A204.1 (cell line): ENCODE data around the gene SEZ6.
"Not testable (repeated sequence)": the region's sequence is repeated elsewhere in the genome, so short reads cannot be mapped to it uniquely, and the experiment has no call there.

ENCODE experiments used
- FAIRE-seq: peaks from 2 replicates; lab custom pipeline; 2012; peaks lifted over from hg19 to GRCh38; lab: Jason Lieb, UNC

SEZ6 gene

DNA sequence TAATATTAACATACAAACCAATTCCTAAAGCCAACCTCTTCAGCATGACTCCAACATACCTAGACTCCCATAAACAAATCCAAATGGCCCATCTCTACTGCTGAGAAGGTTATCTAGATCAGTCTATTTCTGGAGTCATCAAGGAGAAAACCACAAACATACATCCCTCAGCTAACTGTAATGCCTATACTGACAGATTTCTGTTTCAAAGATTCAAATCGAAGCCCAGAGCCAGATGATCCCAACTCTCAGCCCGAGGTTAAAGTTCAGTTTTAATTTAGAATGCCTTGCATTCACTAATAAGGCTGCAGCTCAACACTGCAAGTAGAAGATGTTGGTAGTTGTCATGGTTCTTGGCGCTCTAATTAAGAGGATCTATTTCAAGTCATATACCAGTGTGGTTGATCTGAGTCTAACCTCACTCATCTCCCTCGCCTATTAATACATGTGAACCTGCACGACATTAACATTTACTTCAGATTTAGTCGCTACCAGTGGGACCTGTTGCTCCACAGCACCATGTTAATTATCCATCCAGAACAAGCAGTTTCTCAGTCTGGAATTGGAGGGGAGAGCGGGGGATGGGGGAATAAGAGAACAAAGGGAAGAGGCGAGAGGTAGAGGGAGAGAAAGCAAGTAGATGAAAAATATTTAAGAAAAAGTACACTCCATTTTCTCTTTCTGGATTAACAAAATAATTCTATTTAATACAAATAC lies 69.9 kb downstream of the SEZ6 start:
- FAIRE-seq = no peak

DNA sequence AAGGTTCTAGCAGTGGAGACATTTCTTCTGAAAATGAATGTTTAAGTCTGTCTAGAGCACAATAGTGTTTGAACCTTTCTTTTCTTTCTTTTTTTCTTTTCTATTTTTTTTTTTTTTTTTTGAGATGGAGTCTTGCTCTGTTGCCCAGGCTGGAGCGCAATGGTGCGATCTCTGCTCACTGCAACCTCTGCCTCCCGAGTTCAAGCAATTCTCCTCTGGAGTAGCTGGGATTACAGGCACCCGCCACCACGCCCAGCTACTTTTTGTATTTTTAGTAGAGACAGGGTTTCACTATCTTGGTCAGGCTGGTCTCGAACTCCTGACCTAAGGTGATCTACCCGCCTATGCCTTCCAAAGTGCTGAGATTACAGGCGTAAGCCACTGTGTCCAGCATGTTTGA lies 71.3 kb downstream of the SEZ6 start:
- not testable (repeated sequence) for FAIRE-seq

DNA sequence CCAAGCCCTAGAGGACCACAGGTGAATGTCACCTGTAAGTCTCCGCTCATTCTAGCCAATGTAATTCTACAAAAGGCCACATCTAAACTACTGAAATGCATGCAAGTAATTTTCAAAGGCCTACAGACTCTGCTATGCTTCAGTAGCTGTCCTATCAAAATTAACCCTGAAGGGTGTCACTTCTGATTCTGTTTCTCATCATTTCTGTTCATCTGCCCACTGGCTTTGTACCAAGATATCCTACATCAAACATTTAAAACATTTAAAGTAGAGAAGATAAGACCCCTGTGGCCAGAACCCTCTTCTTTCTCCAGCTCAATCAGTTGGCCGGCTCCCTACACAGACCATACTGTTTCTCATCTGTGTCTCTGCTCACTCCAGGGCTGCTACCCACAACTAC lies 76.0 kb downstream of the SEZ6 start:
- no peak for FAIRE-seq

DNA sequence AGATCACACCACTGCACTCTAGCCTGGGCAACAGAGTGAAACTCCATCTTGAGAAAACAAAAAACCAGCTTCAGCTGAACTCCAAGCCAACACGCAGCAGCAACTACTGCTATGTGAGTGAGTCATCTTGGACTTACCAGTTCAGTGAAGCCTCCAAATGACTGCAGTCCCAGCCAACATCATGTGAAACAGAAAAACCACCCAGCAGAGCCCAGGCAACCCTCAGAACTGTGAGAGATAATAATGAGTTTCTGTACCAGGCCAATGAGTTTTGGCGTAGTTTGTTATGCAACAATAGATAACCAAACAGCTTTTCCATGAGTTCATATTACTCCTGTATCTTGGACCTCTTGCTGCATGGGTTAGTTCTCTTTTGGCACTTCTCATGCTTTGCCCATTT lies 77.8 kb downstream of the SEZ6 start:
- no peak for FAIRE-seq

DNA sequence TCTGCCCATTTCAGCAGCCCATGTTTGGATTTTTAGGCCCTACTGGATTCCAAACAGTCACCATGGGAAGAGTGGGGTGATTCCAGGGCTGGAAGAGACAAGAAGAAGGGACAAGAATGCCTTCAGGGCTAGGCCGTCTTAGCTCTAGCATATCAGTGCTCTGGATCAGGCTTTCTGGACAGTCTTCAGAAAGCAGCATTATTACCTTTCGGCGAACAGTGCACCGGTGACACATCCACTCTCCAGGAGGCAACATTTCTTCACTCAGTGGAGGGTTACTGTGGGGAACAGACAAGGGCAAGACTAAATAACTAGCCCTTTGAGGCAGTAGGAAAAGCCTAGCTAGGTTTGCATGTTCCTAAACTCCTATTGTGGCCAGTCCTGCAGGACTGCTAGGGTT lies 79.0 kb downstream of the SEZ6 start:
- no peak for FAIRE-seq

DNA sequence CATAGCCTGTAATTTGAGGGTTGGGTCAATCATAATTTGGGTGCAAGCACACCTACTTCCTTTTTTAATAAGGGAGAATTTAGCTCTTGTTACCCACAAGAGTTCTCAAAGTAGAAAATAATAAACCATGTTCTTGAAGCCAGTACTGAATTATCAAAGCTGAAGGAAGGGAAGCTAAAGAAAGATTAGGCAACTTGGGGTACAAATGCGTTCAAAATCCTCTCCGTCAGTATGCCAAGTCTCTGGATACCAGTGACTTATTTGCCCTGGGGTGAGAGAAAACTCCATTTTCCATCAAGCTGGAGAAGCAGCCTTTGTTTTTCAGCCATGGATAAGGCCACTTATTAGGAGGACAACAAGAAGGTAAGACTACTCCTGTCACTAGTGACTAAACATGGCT lies 79.5 kb downstream of the SEZ6 start:
- FAIRE-seq = no peak

DNA sequence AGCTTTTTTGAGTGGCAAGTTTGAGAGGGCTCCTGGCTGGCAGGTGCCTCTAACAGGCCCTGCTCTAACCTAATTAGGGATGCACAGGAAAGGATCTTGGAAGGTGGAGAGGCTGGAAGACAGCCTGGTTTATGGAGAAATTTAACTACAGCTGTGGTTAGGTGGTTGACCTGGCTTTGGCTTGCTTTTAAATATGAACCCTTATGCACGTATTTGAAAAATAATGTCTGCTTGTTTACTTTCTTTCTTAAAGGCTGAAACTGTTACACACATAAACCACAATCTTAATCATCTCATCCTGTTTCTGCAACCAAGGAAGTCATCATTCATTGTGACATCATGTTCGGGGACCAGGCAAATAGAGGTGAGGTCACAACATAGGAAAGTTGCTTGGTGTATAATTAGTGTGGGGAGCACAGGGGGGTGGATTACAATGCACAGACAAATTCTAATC lies 79.9 kb downstream of the SEZ6 start:
- FAIRE-seq = no peak

DNA sequence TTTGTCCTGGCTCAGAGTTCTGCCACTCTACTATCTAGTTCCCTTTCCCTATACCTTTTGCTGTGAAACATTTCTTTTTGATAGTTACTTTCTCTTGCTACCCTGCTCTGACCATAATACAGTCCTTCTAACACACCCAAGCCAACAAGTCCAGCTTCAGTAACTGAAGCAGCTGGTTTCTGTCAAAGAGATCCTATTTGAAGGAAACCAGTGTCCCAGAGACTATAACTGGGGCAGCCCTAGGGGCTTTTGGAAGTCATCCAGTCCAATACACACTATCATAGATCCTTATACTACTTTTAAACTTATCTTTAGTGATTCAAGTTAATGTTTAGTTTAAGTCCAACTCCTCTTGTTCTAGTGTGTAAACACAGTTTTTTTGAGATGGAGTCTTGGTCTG lies 85.6 kb downstream of the SEZ6 start:
- FAIRE-seq = no peak

DNA sequence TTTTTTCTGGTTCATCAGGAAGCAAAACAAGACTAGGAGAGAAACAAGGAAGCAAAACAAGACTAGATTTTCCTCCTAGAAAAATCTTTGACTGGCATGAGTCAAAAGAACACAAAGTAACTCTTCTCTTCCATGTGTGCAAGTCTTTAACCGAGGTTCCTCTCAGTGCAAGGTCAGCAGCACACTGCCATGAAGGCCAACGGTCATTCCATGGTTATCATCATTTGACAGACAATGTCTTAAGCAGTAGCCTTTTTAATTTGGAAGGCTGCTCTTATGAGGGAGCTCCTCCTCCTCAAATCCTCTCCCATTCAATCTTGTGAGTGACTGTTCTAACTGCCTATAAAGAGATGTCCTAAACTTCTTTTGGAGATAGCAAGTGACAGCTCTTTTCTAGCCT lies 87.5 kb downstream of the SEZ6 start:
- FAIRE-seq = no peak

DNA sequence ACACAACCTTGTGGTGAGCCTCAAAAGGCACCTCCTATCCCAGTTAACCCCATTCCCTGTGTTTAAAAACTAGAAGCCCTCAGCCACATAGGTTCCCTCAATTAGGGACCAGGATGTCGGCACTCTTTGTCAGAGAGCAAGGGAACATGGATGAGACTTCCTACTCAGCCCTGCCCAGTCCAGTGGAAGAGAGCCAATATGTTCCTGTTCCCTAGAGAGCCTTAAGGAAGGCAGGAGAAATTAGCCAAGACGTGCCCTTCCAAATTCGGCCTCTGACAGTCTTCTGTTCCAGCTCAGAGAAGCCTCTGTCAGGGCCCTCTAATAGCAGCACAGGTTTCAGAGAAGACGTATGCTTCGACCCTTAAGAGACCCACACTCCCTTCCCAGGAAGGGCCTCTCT lies 88.4 kb downstream of the SEZ6 start:
- no peak for FAIRE-seq

DNA sequence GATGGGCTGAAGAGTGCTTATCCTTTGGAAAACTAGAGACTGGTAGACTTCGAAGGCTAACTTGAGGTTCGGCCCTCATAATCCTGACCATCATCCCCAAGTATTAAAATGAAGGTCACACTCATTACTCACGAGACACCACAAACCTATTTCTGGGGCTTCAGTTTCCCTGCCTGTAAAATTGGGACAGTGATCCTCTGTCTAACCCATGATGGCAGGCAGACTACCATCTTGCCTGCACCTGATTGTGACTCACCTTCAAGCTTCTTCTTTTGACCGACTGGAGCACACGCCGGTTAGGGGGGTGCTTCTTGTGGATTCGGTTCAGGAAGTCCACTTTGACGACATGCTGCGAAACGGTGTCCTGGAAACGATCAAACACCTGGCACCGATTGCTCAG lies 88.8 kb downstream of the SEZ6 start:
- no peak for FAIRE-seq

DNA sequence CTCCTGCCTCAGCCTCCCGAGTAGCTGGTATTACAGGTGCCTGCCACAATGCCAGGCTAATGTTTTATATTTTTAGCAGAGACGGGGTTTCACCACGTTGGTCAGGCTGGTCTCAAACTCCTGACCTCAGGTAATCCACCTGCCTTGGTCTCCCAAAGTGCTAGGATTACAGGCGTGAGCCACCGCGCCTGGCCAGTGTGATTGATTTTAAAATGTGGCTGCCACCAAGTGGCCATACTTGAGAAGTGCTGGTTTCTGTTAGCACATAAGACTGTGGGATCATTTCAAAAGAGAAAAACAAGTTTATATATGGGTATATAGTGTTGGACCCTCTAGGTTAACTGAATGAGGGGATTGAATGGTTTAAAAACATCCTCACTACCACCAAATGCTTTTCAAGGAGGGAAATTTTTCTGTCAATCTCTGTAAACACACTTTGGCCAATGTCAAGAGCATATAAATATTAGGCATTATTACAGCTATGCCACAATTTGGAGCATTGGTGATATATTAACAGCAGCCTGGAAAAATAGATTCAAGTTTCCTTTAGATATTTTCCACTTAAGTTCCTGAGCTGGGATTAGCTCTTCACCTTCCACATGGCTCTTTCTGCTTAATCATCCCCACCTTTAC lies 89.4 kb downstream of the SEZ6 start:
- FAIRE-seq = no peak

DNA sequence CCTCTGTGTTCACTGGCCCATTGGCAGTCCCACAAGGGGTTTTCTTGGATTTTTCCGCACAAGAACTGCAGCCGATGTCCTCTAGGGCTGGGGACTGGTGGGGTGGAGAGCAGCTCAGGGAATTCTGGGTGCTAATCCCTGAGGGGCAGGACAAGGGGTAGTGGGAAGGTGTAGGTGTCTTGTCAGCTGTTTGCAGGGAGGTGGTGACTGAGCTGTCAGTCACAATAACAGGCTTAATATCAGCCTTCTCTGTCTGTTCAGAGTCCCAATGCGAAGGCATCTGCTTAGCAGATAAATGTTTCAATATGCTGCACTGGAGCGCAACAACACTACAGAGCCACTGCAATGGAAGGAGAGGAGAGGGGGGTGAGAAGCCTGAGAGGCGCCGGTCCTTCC lies 92.9 kb downstream of the SEZ6 start:
- FAIRE-seq = no peak

DNA sequence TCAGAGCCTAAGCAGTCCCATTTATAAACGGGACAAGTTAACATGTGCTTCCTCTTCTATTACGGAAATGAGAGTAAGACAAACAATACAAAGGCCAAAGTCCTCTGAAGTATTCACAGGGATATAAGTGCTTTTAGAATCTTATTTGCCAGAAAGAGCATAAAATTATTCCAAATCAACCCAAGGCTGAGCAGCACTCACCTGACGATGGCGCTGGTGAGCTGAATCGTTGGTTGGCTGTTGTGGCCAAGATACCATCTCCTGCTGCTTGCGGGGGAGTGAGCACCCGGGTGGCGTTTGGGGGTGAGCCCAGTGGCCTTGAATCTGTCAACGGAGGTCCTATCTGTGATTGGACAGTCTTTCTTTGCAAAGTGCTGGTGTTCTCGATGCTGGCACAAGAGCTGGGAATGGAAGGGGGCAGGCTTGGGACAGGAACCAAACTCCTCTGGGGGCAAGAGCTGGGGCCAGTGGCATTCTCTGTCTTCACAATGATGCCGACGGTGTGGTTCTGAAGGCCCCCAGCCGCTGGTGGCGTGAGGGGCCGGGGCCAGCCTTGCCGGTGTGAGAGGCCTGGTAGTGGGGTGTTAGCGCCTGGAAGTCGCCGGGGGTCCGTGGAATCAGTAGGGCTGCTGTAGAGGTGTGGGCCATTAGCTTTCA lies 93.4 kb downstream of the SEZ6 start:
- FAIRE-seq = no peak

DNA sequence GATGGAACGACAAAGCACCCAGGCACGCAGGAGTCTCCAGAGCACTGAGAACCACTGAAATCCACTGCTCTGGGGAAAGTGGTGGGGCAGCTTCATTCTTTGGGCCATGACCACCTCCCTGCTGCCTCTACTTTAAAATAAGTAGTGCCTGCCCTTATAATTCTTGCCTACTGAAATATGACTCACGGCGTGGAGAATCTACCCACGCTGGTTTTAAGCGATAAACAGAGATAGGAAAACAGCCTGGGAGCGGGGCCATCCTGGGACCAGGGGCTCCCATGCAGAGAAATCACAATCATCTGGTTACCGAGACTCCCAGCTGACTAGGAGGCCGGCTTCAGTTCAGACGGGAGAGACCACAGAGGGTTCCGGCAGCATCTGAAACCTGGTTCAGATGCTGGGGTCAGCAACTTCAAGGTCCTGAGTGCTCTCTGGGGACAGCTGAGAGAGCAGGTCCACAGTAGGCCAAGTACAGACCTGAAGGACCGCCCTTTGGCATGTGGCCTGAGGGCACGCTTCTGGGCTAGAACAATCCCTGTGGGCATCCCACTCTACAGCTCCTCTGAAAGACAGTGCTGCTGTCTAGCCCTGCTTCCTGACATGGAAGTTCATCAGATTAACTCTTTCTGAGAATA lies 94.3 kb downstream of the SEZ6 start:
- FAIRE-seq = no peak

DNA sequence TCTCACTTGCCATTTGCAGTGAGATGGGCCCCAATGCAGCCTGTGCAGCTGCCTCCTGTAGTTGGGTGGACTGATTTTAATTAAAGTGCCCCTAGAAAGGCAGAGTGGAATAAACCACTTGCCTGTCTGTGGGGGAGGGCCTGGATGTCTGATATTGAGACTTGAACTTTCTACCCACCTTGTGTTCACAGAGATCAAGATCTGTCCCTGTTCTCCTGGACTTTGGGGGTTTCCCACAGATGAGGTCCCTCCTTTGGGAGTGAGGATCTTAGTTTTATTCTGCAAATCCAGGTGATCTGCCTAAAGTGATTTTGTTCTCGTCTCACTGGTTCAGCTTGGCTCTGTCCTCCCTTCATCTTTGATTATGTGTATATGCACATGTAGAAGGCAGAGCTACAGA lies 95.3 kb downstream of the SEZ6 start:
- FAIRE-seq = no peak

DNA sequence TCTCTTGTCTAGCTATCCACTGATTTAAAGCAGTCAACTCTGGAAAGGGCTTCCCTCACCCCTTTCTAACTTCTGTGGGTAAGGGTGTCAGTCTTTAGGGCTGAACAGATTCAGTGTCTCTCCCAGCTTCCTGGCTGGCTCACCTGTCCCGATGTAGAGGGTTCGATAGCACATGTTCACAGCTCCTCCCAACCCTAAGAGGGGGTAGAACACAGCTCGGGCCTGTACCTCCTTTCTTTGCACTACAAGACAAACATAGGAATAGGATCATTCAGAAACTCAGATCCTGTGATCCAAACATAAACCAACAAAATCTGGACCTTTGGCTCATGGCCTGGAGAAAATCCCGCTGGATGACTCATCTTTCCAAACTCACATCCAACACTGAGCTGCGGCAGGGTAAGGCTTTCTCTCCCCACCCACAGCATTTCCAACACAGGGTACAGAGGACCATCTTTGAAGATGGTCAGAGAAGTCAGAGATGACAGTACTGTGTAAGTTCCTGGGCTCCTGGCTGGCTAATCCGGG lies 97.1 kb downstream of the SEZ6 start:
- no peak for FAIRE-seq

DNA sequence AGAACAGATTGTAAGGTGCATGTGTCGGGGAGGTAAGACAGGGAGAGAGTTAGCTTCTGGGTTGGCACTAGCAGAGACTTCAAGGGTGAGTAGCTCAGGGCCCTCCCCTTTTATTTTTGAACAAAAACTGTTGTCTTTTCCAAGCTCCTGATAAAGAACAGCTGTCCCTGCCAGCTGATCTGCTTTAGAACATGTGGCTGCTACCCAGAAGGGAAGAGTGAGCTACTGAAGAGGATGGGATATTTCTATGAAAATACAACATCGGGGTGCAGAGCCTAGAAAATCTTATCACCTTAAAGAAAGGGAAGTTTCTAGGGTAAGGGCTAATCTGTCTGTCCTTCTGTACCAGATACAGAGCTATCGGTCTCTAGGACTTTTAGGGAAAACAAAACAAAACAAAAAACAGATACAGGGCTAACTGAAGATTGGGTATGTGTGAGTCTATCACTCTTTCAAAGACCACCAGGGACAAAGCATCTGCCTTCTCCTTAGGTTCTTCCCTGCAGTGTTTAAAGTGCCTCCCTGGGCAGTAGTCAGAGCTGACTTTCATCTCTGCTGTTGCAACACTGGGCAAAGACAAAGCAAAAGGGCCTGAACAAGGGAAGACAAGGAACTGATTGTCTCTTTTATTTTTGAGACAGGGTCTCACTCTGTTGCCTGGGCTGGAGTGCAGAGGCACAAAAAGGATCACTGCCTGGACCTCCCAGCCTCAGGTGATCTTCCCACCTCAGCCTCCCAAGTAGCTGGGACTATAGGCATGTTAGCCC lies 97.9 kb downstream of the SEZ6 start:
- no peak for FAIRE-seq

DNA sequence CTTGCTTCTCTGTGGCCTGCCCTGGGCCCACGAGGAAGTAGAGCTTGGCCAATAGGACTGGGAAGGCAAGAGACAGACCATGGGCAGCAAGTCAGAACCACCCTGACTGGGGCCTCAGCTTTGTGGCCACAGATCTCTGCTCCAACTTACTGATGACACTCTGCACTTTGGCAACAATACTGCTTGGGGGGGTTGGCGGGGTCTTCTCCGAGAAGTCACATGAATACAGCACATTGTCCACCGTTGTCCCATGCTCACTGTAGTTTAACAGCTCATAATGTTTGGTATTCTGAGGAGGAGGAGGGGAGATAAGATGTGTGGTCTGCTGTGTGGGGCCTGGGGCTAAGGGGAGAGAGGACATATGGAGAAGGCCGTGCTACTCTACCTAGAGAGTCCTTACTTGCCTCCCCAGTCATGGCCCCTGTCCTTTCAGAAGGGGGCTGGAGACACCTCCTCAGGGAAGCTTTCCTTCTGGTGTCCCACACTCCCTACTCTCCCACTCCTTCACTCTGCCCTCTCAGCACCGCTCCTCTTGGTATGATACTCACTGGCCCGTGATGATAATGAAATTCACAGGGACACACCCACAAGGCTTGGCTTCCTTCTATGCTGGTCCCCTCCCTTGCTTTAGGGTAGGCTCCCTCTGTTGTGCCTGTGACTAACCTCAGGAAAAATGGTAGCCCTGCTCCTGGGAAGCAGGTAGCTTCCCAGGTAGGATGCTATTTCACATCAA lies 99.0 kb downstream of the SEZ6 start:
- FAIRE-seq = no peak

DNA sequence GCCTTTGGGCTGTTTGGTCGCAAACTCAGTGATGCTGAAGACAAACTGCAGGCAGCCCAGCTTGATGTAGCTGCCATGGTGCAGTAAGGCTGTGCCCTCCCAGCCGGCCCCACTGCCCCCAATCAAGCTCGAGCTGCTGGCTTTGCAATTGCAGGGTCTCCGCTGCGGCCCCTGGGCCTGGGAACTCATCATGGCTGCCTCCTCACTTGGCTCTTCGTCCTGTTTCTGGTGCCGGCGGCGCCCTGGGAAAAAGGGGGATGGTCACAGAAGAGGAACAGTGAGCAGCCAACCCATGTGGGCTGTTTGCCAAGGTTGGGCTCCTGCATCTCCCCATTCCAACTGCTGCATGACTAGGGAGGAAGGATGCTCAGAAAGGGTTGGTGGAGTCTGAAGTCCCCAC lies 99.6 kb downstream of the SEZ6 start:
- FAIRE-seq = no peak
